ENCODE measurements around the gene CD27.
"Not testable (repeated sequence)": the region's sequence is repeated elsewhere in the genome, so short reads cannot be mapped to it uniquely, and the experiment has no call there.

The CD27 gene

DNA sequence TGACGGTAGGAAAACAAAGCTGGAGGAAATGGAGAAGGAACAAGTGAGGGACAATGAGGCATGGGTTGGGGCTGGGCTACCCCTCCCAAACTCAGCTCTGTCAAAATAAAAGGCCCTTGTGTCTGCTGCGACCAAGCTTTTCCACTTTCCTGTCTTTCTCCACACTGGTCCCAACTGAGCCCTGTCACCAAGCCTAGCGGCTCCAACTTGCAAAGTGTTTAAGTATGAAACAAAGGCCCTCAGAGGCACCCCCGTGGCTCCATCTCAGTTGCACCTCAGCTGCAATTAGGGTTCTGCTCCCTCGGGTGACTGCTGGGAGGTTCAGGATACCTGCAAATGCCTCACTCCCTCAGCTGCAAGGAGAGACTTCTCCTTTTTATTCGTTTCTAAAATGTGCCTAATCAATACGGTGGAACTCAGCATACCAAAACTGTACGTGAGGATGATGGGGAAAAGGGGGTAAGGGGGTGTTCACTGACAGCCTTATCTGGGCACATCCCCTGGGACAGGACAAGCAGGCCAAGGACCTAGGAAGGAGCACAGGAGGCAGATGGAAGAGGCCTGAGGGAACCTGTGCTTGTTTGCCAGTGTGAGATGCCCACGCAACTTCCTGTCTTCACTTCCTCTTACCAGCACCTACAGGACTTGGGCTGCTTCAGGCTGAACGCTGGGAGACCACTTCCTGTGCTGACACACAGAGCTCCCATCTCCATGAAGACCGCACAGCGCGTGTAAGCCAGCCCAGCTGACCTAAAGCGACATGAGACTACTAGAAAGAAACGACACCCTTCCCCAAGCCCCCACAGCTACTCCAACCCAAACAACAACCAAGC, 16.9 kb downstream of the CD27 start:
- no peak for DNase-seq (ENCODE audit: low spot score)

DNA sequence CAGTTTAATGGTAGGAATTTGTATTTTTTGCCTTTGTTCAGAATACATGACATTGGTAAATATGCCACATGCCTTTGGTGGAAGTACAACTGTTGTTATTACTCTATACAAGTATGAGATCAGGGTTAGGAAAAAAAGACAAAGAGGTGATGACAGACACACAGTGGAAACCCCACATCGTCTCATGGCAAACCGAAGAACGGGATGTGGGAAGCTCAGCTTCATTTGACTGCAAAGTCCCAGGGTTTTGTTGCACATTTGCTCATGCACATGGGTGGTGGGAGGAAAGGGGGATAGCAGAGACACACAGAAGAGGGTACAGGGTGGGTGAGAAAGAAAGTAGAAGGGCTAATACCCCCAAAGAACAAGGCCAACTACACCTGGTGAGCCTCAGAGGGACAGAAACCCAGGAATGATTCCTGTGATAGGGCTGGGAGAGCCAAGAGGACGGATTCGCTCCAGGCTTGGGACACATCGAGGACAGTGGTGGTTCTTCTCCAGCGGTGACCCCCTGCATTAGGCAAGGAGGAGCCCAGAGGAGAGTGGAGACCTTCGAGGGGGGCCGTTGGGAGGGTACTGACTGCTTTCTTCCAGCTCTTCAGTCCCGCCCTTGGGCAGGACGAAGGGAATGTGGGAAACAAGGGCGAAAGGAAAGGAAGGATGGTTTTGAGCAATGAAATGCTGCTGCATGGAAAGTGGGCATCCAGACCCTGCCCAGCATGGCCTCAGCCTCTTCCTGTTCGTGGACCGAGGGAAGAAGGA, 17.7 kb downstream of the CD27 start:
- DNase-seq (ENCODE audit: low spot score): no peak

DNA sequence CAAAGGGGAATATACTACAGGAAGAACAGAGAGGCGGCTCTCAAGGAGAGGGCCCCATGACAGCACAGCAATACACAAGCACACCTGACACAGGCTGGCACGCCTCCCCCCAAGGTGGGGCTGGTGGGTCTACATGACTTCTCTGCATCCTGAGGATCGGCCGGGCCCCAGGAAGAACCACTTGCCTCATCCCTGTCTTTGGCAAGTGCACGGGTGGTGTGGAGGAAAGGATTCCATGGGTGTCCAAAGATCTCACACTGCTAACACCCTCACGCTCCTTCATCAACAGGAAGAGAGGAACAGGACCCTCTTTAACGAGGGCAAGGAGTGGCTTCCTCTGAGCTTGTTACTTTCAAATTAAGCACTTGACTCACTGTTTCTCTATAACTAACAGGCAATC, 18.5 kb downstream of the CD27 start:
- no peak for DNase-seq (ENCODE audit: low spot score)

DNA sequence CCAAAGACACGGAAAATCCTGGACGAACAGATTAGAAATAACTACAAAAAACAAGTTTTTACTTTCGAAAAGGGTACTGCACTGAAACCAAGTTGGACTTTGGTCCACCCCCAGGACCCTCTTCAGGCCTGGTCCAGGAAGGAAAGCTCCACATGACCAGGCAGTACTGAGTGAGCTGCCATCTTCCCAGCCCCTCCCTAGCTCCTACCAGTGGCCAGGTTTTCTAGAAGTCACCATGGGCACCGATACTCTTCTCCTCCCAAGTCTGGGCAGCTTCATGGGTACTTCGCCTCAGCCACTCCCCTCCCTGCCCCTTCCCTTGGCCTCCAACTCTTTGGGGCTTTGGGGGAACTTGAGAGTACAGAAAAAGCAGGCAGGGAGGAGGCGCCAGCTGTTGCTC, 19.1 kb downstream of the CD27 start:
- DNase-seq (ENCODE audit: low spot score): no peak

DNA sequence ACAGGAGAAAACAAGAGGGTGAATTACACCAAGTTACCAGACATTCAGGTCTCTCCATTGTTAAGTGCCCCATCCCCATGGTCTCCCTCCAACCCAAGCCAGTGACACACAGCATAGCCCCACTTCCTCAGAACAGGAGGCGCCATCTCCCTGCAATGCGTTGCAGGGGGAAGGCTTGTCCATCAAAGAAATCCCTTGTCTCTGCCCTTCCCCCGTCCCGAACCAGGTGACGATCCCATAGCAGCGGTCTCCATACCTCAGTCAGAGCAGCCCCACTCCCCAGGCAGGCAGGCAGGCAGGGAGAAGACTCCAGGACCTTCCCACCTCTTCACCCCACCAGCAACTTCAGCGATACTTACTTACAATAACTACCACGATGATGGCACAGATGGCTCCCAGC, 19.8 kb downstream of the CD27 start:
- DNase-seq (ENCODE audit: low spot score): no peak

DNA sequence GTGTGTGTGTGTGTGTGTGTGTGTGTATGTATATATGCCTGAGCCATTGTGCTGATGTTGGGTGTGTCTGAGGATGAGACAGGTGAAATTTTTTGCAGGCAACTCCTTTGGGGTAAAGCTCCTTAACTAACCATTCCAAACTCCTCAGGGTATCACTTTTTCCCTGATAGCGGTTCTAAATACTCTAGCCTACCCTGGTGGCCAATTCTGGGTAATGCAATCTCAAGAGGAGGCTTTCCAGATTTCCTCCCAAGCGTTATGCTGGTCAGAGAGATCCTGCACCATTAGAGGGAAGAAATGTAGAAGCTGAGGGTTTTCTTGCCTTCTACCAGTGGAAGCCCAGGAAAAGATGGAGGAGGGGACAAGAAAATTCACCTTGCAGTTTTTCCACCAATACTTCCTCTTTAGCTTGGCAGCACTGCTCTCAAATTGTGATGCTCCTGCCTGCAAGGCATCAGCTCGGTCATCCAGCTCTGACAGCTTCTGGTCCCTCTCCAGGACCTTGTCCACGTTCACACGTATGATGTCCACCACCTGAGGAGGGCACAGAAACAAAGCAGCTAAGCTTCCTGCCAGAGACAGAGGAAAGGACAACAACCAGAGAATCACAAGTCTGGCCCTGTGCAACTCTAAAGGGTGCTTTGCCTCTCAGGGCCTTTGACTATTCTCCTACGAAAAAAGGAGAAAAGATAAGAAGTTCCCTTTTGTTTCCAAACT, 20.9 kb downstream of the CD27 start:
- DNase-seq (ENCODE audit: low spot score): peak; percentile 71

DNA sequence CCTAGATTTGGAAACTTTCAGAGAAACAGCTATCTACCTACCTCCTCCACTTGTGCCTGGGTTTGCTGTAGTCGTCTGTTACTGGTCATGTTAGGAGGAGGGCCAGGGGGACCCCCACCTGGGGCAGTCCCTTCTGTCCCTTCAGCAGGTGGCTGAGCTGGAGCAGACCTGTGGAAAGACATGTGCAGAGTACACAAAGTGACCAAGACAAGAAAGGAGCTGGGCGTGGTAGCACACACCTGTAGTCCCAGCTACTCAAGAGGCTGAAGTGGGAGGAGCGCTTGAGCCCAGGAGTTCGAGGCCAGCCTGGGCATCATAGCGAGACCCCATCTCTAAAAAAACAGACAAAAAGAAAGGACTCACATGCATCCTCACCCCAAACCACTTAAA, 21.4 kb downstream of the CD27 start:
- no peak for DNase-seq (ENCODE audit: low spot score)

DNA sequence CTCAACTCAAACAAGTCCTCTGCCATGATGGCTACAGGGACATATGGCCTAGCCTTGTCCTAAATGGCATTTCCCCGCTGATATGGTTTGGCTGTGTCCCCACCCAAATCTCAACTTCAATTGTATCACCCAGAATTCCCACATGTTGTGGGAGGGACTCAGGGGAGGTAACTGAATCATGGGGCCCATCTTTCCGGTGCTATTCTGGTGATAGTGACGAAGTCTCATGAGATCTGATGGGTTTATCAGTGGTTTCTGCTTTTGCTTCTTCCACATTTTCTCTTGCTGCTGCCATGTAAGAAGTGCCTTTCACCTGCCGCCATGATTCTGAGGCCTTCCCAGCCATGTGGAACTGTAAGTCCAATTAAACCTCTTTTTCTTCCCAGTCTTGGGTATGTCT, 22.0 kb downstream of the CD27 start:
- not testable (repeated sequence) for DNase-seq (ENCODE audit: low spot score)

DNA sequence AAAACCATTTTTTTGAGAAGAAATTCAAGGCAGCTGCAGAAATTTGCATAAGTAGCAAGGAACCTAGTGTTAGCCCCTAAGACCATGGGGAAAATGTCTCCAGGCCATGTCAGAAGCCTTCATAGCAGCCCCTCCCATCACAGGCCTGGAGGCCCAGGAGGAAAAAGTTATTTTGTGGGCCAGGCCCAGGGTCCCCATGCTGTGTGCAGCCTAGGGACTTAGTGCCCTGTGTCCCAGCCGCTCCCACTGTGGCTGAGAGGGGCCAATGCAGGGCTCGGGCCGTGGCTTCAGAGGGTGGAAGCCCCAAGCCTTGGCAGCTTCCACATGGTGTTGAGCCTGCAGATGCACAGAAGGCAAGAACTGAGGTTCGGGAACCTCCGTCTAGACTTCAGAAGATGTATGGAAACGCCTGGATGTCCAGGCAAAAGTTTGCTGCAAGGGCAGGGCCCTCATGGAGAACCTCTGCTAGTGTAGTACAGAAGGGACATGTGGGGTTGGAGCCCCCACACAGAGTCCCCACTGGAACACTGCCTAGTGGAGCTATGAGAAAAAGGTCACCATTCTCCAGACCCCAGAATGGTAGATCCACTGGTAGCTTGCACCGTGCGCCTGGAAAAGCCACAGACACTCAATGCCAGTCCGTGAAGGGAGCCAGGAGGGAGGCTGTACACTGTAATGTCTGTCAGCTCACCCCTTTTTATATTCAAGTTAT, 23.0 kb downstream of the CD27 start:
- not testable (repeated sequence) for DNase-seq (ENCODE audit: low spot score)

DNA sequence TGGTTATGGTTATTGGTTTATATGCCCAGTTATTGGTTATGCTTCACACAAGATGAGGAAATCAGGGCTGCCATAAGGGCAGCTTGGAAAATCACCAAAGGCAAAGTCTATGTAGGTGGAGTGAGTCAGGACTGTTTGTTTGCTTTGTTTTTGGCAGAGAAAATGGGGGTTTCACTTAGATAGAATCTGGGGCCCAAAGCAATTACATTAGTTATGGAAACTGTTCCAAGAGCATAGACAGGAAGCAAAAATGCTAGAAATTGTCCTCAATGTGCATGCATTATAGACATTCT, 23.5 kb downstream of the CD27 start:
- DNase-seq (ENCODE audit: low spot score): no peak

DNA sequence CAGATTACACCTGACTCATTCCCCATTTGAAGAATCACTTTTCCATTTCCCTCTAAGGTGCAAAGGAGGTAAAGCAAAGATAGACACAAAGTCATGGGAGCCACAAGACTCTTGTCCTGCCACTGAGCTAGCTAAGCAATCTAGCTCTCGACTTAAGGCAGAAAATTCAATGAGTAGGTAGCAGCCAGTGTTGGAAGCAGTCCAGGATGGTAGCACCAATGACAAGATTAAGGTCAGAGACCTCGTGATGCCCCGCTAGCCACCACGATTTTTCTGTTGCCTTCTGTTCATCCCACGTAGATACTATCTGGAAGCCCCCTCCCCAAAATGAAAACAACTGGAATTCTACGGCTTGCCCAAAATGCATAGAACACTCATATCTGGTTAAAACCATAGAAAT, 24.3 kb downstream of the CD27 start:
- DNase-seq (ENCODE audit: low spot score): no peak

DNA sequence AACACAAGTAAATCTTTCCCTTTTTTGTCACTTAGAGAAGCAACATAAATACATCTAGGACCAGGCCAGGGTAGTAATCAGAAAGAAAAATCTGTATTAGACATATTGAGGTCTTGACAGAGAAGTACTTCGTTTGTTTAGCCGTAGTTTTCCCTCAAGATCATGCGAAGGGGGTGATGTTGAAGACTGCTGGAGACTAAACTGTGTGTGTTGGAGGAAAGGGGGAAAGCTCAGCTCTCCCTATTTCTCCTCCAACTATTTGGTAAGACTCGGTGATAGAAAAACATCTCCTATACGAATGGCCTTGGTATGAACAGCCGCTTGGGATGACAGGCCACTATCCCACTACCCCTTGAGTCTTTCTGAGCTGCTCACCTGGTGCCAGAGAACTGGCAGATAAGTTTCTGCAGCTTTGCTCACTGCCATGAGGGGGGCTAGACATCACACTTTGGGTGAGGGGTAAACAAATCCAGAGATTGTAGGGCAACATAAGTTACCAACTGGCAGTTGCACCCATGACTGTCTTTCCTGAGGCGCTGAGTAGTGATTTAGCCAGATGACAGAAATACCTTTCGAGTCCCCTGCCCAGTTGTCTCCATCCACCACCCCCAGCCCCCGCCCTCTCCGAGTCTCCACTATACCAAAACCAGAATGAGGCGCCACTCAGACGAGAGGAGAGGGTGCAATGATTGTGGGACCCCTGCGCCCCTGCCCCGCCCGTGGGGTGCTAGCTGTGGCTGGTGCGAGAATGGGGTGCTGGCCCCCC, 25.0 kb downstream of the CD27 start:
- no peak for DNase-seq (ENCODE audit: low spot score)

DNA sequence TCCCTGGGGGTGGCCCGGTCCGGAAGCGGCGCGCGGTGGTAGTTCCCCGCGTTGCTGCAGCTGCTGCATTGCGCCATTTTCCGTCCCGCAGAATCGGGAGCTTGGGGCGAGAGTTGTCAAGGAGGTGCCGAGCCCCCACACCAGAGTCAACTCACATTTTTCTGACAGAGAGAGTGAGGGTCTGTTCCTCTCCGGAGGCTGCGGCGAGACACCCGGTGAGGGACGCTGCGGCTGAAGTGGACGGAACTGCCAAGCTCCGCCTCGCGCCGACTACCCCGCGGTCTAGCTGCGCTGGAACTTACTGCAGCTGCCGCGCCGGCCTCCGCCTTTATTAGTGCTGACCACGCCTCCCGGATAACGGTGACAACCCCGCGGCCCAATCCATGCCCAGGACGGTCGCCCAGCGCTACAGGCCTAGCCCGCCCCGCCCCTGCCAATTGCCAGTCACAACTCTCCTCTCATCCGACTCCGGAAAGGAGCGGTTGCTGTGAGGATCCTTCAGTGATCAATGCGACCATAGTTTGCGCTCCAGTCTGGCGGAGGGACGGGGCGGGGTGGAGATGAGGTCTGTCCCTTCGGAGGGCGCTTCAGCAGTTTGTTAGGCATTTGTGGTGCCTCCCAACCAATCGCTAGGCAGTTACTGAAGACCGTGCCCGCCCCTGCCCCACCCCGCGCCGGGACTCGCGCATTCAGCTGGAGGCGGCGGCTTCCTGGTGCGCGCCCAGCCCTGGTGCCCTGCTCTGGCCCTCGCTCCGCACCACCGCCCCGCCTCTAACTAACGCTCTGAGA, 25.8 kb downstream of the CD27 start, which contains the start of gene VAMP1:
TSS of gene VAMP1 (minus strand) at position 303 of the 789 bp plus-strand sequence. CDS start at position 157, 146 bp downstream.
- peak; percentile 95 for DNase-seq (ENCODE audit: low spot score)

DNA sequence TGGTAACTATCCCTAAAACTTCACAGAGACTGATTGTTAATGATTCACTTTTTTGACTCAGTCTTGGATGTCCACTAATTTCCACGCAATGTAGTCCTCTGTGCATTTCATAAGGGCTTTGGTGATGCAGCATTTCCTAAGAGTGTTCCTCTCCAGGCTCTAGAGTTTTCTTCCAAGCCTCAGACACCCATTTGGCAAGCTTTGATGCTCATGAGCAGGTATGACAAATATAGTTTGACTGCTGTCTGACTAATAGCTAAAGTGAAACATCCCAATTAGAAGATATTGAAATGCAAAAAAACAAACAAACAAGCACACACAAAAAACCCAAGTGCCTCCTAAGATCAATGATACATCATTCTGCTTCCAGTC, 27.2 kb downstream of the CD27 start:
- DNase-seq (ENCODE audit: low spot score): peak; percentile 73

DNA sequence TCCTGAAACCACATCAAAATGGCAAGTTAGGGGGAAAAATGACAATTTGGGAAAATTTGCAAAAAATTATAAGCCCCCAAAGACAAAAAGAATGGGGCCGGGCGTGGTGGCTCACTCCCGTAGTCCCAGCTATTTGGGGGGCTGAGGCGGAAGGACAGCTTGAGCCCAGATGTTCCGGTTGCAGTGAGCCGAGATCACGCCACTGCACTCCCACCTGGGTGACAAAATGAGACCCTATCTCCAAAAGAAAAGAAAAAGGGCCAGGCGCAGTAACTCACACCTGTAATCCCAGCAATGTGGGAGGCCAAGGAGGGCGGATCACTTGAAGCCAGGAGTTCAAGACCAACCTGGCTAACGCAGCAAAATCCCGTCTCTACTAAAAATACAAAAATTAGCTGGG, 27.7 kb downstream of the CD27 start:
- DNase-seq (ENCODE audit: low spot score): no peak

DNA sequence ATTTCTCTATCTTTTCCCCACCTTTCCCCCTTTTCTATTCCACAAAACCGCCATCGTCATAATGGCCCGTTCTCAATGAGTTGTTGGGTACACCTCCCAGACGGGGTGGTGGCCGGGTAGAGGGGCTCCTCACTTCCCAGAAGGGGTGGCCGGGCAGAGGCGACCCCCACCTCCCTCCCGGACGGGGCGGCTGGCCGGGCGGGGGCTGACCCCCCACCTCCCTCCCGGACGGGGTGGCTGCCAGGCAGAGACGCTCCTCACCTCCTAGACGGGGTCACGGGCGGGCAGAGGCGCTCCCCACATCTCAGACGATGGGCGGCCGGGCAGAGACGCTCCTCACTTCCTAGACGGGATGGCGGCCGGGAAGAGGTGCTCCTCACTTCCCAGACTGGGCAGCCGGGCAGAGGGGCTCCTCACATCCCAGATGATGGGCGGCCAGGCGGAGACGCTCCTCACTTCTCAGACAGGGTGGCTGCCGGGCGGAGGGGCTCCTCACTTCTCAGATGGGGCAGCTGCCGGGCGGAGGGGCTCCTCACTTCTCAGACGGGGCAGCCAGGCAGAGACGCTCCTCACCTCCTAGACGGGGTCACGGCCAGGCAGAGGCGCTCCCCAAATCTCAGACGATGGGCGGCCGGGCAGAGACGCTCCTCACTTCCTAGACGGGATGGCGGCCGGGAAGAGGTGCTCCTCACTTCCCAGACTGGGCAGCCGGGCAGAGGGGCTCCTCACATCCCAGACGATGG, 30.6 kb downstream of the CD27 start:
- not testable (repeated sequence) for DNase-seq (ENCODE audit: low spot score)

DNA sequence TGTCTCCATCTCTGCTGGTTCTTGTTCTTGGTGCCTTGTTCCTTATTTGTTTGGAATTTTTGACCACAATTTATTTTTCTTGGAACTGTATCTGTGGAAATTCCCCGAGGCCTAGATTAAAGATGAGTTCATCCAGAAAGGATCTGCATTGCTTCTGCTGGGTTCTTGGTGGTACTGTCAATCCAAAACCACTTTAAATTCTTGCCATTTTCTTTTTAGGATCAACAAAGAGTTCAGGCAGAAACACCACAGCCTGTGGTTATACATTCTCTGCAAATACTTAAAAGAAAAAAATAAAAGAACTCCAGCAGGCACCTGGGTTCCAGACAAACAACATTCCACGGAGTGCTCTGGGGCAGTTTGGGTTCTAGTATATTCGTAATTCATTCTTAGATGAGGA, 31.7 kb downstream of the CD27 start:
- DNase-seq (ENCODE audit: low spot score): peak; percentile 66

DNA sequence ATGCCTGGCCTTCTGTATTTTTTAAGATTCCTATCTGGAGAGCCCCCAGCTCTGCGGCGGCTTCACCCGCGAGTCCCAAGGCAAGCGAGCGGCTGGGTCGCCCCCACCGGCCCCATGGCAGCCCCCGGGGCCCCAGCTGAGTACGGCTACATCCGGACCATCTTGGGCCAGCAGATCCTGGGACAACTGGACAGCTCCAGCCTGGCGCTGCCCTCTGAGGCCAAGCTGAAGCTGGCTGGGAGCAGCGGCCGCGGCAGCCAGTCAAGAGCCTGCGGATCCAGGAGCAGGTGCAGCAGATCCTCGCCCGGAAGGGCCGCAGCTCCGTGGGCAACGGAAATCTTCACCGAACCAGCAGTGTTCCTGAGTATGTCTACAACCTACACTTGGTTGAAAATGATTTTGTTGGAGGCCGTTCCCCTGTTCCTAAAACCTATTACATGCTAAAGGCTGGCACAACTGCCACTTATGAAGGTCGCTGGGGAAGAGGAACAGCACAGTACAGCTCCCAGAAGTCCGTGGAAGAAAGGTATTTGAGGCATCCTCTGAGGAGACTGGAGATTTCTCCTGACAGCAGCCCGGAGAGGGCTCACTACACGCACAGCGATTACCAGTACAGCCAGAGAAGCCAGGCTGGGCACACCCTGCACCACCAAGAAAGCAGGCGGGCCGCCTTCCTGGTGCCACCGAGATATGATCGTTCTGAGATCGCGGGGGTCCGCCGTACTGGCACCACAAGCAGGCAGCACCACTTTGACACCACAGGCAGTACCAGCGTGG, 33.0 kb downstream of the CD27 start:
- not testable (repeated sequence) for DNase-seq (ENCODE audit: low spot score)

DNA sequence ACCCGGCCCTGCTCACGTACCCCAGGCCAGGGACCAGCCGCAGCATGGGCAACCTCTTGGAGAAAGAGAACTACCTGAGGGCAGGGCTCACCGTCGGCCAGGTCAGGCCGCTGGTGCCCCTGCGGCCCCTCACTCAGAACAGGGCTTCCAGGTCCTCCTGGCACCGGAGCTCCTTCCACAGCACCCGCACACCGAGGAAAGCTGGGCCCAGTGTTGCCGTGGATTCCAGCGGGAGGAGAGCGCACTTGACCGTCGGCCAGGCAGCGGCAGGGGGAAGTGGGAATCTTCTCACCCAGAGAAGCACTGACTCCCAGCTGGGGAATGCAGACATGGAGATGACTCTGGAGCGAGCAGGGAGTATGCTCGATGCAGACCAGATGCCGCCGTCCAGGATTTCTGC, 33.7 kb downstream of the CD27 start:
- DNase-seq (ENCODE audit: low spot score): no peak

All from kidney tubule cell (primary cell).